ENCODE results near the gene ICAM5. TPM values are rescaled to one million over a fixed set of nuclear protein-coding genes. Genes with fewer than 3 reads are reported as not detected.

ICAM5 gene
- total and polyA plus RNA-seq, 10 of the 15 experiments (the other 5 are each of a cell fraction or from before 2014, with no cell fraction given): 0.14 to 4.6 (median 0.94) TPM; not detected in 2

DNA sequence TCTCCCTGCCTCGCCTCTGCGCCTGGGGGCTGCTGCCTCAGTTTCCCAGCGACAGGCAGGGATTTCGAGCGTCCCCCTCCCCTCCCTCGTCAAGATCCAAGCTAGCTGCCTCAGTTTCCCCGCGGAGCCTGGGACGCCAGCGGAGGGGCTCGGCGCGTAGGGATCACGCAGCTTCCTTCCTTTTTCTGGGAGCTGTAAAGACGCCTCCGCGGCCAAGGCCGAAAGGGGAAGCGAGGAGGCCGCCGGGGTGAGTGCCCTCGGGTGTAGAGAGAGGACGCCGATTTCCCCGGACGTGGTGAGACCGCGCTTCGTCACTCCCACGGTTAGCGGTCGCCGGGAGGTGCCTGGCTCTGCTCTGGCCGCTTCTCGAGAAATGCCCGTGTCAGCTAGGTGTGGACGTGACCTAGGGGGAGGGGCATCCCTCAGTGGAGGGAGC, 19.6 kb upstream of the ICAM5 start (continued):
- TF ChIP-seq E2F4 (IDR thresholded peaks at IDR 0.05; ENCODE audit: low read depth, low read length): no peak; the same call in 1 of the 2 replicates
- no peak for TF ChIP-seq TCF7 (IDR thresholded peaks at IDR 0.05; ENCODE audit: borderline replicate concordance)
- TF ChIP-seq HCFC1 (IDR thresholded peaks at IDR 0.05; ENCODE audit: low read length): no peak
- TF ChIP-seq POLR2AphosphoS2 (IDR thresholded peaks at IDR 0.05; ENCODE audit: low read depth, low read length): no peak
- no peak; the same call in 1 of the 2 replicates for TF ChIP-seq ZBTB4 (CRISPR knock-in tag; IDR thresholded peaks at IDR 0.05)
- TF ChIP-seq SREBF1 (IDR thresholded peaks at IDR 0.05; ENCODE audit: low read length): no peak
- TF ChIP-seq HDAC6 (IDR thresholded peaks at IDR 0.05; ENCODE audit: unreplicated experiment): no peak
- no peak for TF ChIP-seq NFYA (IDR thresholded peaks at IDR 0.05; ENCODE audit: borderline replicate concordance, low read depth, low read length)
- TF ChIP-seq FOXM1 (IDR thresholded peaks at IDR 0.05; ENCODE audit: low read depth, low read length): 0 out of 2 replicates have a peak, but pooled peaks have one; percentile 7
- 0 out of 2 replicates have a peak, but pooled peaks have one; percentile 73 for TF ChIP-seq MTA3 (IDR thresholded peaks at IDR 0.05; ENCODE audit: borderline replicate concordance, low read length)
- no peak for TF ChIP-seq CBX5 (IDR thresholded peaks at IDR 0.05; ENCODE audit: low read depth)
- peak; percentile 38; the same call in 1 of the 2 replicates for TF ChIP-seq TAF1 (IDR thresholded peaks at IDR 0.05; ENCODE audit: borderline replicate concordance, low read depth, low read length)
- TF ChIP-seq CUX1 (IDR thresholded peaks at IDR 0.05; ENCODE audit: insufficient replicate concordance, low read depth, low read length): no peak
- TF ChIP-seq CHD1 (IDR thresholded peaks at IDR 0.05; ENCODE audit: low read depth, low read length): 0 out of 2 replicates have a peak, but pooled peaks have one; percentile 35
- peak; percentile 78 for TF ChIP-seq BCL11A (IDR thresholded peaks at IDR 0.05; ENCODE audit: low read depth, low read length)
- TF ChIP-seq, protein P1, sequence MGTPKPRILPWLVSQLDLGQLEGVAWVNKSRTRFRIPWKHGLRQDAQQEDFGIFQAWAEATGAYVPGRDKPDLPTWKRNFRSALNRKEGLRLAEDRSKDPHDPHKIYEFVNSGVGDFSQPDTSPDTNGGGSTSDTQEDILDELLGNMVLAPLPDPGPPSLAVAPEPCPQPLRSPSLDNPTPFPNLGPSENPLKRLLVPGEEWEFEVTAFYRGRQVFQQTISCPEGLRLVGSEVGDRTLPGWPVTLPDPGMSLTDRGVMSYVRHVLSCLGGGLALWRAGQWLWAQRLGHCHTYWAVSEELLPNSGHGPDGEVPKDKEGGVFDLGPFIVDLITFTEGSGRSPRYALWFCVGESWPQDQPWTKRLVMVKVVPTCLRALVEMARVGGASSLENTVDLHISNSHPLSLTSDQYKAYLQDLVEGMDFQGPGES (IDR thresholded peaks at IDR 0.05): no peak
- TF ChIP-seq NR2C1 (IDR thresholded peaks at IDR 0.05): no peak
- TF ChIP-seq SREBF2 (IDR thresholded peaks at IDR 0.05; ENCODE audit: low read length): no peak
- no peak for TF ChIP-seq NR2C2 (IDR thresholded peaks at IDR 0.05; ENCODE audit: borderline replicate concordance, control insufficient read depth, insufficient read length, low read depth)
- peak; percentile 12 for TF ChIP-seq MYC (IDR thresholded peaks at IDR 0.05; ENCODE audit: insufficient read depth, insufficient read length, insufficient replicate concordance, low read length, severe bottlenecking)

Data from GM12878 (cell line).